NCI-H526 treated with DMSO at 0.1 percent for 48 hours (cell line): Measurements from ENCODE around the gene LRRC1.
A peak's percentile ranks its signal among the peaks of the same experiment; 100 is the strongest.
"Not testable (repeated sequence)": the region's sequence is repeated elsewhere in the genome, so short reads cannot be mapped to it uniquely, and the experiment has no call there.

Experiments
- DNase-seq: peaks from one replicate; lab custom pipeline; 2025; lab: John Stamatoyannopoulos, UW

Gene LRRC1

GRCh38 chr6:53792973-53793317 is 1.9 kb upstream of the LRRC1 start:
- no peak for DNase-seq

- DNase-seq = peak; percentile 65
Observed at GRCh38 chr6:53793318-53794136, 1.3 kb upstream of the LRRC1 start.

GRCh38 chr6:53794137-53794719 is 577 bp upstream of the LRRC1 start:
- peak; percentile 83 for DNase-seq

GRCh38 chr6:53795340-53795701 is 516 bp downstream of the LRRC1 start:
- DNase-seq = peak; percentile 73

GRCh38 chr6:53795702-53796450 is 1.1 kb downstream of the LRRC1 start:
- DNase-seq = peak; percentile 34

GRCh38 chr6:53796451-53796780 is 1.6 kb downstream of the LRRC1 start:
- DNase-seq = no peak

DNA sequence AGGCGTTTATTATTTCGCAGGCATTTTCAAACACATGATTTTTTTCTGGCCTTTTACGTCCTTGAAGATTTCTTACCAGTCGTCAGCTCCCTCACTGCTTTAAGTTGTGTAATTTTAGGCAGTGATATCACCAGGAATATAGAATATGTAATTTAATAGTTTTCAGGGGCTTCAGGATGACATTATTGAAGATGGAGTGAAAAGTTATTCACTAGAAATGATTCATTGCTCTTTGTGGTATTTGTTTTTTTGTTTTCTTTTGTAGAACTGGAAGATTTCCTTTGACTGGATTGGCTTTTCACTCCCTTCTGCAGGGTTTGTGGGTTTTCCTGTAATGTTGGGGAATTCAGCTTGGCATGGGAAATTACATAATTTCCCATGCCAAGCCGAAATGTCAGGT is 2.0 kb downstream of the LRRC1 start:
- no peak for DNase-seq

DNA sequence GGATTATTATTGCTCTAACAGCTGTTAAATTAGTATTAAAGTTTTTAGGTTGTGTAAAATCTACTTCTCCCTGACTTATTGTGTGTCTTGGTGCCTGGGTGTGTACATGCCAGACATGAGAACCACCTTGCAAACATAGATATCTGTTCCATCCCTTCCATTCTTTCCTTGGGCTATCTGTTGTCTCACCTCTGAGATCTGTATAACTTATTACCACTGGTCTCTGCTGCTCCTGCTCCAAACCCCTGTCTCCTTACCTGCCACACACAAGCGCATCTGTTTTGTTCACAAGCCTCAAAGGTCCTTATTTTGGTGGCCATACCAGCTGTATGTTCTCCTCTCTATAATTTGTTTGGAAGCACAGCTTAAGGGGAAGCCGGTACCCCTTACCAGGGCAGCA is 2.5 kb downstream of the LRRC1 start:
- no peak for DNase-seq

DNA sequence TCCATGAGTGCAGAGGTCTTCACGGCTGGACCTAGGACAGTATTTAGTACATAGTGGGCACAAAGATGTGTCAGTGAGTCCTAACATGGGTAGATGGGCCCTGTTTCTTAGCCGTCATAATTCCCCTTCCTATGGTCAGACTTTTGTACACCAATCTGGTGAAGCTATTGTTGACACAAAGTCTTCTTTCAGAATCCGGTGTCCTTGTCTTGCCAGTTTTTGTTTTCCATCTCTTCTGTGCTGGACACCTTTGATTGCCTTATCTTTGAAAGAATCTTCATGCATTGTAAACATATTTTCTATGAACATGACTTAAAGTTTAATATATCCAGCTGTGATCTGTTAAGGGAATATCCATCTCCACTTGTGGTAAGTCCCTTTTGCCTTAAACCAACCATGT is 4.5 kb downstream of the LRRC1 start:
- no peak for DNase-seq

- no peak for DNase-seq
Observed at GRCh38 chr6:53801022-53801421, 6.2 kb downstream of the LRRC1 start.

- no peak for DNase-seq
Observed at GRCh38 chr6:53802582-53802981, 7.8 kb downstream of the LRRC1 start.

- no peak for DNase-seq
Observed at GRCh38 chr6:53803081-53803860, 8.5 kb downstream of the LRRC1 start.

GRCh38 chr6:53805016-53805415 is 10.2 kb downstream of the LRRC1 start:
- DNase-seq = no peak

- DNase-seq = no peak
Observed at GRCh38 chr6:53805725-53806124, 10.9 kb downstream of the LRRC1 start.

- not testable (repeated sequence) for DNase-seq
Observed at GRCh38 chr6:53807606-53808005, 12.8 kb downstream of the LRRC1 start.

- DNase-seq = no peak
Observed at GRCh38 chr6:53808302-53808881, 13.6 kb downstream of the LRRC1 start.

GRCh38 chr6:53809691-53810090 is 14.9 kb downstream of the LRRC1 start:
- DNase-seq = no peak

DNA sequence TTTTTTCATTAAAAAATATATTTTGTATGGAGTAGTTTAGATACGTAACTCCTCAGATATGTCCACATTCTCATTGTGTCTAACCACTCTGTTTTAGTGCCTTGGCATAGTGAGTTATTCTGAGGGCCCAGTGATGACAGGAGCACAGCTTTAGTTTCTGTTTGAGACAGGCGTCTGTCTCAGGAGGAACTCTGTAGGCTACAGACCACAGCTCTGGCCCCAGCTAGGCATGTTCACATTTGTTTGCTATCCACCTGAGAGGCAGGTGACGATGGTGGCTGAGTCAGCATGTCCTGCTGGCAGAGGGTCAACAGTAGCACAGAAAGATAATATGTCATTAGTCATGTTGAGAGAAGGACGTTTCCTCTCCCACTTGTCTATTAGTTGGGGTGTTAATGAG is 16.3 kb downstream of the LRRC1 start:
- DNase-seq = no peak

DNA sequence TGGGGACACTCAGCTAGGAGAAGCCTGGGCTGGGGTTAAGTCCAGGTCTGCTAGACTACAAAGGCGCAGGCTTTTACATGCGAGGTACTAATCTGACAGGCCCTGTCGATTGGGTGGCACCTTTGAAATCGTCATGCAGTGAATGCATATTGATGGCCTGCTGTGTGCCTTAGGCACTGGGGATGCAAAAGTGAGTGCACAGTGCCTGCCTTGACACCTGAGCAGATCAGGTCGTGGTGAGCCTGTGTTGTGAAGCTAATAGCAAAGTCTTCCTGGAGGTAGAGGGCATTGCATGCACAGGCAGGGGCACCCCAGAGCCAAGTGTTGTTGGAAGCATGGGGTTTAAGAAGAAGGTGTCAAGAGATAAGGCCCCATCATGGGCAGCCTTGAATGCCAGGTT is 16.9 kb downstream of the LRRC1 start:
- no peak for DNase-seq

DNA sequence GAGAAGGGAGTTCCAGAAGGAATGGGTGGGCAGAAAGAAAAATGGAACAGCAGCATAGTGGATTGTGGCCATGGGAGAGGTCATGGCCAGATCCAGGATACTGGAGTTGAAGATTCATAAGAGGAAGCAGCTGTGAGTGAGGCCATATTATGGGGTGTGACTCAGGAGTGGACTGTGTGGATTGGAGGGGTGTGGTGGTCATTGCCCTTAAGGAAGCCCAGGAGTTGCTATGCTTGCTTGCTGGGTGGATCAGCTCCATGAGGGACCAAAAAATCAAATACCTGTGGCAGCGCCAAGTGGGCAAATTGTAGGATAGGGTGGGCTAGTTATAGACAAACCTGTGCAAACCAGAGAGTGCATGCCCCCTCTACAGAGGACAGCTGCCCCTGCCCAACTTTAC is 18.3 kb downstream of the LRRC1 start:
- DNase-seq = no peak

GRCh38 chr6:53813801-53814200 is 19.0 kb downstream of the LRRC1 start:
- DNase-seq = no peak

DNA sequence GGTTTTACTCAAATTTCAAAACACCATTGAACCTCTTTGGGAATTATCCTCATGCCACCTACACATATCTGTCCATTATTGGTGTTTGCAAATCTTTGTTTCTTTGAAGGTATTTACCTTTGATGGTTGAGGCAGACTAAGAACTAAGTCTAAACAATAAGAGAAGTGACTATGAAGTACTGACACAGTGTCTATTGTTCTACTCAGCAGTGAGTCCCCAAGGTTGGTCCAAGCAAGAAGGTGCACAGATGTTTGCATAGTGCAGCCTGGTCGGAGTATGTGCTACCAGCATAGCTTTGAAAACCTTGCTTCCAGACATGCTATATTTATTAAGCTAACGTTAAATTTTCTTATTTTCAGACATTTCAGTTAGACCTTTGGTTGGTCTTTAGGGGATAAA is 19.5 kb downstream of the LRRC1 start:
- DNase-seq = no peak
